Kidney epithelial cell (primary cell): ENCODE data around the gene ABTB2. TPM values are rescaled to one million over a fixed set of nuclear protein-coding genes. Genes with fewer than 3 reads are reported as not detected.

Source experiments
- DNase-seq: peaks from one replicate; pipeline ENCODE4 v3.0.0-alpha.2; 2010; ENCODE audit warnings: low read depth
- H3K27me3 ChIP-seq: 2 replicates; pipeline ENCODE4 v1.6.0; 2011; ENCODE audit warnings: low read length; ENCODE audit not compliant: control insufficient read depth, insufficient read depth
- H3K36me3 ChIP-seq: 2 replicates; pipeline ENCODE4 v1.5.1; 2011; ENCODE audit warnings: low read length; ENCODE audit not compliant: control insufficient read depth, insufficient read depth
- H3K4me3 ChIP-seq: 2 replicates; pipeline ENCODE4 v1.5.1; 2011; ENCODE audit warnings: low read depth, mild to moderate bottlenecking, control low read depth, low read length
- total RNA-seq: library from RNA; depleted of rRNA; stranded (reverse); fragments of >200 nt; gene quantifications from 2 replicates; pipeline ENCODE4 v1.2.3, GENCODE V29; 2015
- TF ChIP-seq, protein P1 (sequence below): IDR thresholded peaks from 2 replicates; pipeline ENCODE4 v1.5.1; 2011; ENCODE audit warnings: mild to moderate bottlenecking, moderate library complexity, low read length, control low read depth, inconsistent platforms; ENCODE audit not compliant: insufficient read depth, poor library complexity, severe bottlenecking

The ABTB2 gene
- total RNA-seq, 1 donor from 2014 or later, result 26.8 TPM

DNA sequence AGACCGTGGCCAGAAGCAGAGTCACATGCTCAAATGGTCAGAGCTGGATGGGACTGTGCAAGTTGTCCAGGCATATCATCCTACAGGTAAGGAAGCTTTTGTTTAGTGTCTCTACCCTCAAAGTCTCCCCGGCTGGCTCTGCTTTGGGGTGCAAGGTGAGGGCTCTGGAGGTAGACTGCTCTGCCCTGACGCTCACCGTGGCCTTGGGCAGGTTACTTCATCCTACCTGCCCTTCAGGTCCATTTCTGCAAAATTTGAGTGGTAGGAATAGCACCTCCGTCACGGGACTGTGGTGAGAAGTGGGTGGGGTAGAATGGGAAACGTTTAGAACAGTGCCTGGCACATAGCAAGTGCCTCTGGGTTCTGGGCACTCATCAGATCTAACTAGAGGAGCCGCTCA lies 210.2 kb downstream of the ABTB2 start:
- TF ChIP-seq, protein P1, sequence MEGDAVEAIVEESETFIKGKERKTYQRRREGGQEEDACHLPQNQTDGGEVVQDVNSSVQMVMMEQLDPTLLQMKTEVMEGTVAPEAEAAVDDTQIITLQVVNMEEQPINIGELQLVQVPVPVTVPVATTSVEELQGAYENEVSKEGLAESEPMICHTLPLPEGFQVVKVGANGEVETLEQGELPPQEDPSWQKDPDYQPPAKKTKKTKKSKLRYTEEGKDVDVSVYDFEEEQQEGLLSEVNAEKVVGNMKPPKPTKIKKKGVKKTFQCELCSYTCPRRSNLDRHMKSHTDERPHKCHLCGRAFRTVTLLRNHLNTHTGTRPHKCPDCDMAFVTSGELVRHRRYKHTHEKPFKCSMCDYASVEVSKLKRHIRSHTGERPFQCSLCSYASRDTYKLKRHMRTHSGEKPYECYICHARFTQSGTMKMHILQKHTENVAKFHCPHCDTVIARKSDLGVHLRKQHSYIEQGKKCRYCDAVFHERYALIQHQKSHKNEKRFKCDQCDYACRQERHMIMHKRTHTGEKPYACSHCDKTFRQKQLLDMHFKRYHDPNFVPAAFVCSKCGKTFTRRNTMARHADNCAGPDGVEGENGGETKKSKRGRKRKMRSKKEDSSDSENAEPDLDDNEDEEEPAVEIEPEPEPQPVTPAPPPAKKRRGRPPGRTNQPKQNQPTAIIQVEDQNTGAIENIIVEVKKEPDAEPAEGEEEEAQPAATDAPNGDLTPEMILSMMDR, result no peak
- Histone ChIP-seq H3K4me3 (no peak overlapping the region), H3K36me3 (peaks cover 4% of the 10 kb centered on the region), H3K27me3 (no peaks in the 10 kb centered on the region)
- no peak for DNase-seq

DNA sequence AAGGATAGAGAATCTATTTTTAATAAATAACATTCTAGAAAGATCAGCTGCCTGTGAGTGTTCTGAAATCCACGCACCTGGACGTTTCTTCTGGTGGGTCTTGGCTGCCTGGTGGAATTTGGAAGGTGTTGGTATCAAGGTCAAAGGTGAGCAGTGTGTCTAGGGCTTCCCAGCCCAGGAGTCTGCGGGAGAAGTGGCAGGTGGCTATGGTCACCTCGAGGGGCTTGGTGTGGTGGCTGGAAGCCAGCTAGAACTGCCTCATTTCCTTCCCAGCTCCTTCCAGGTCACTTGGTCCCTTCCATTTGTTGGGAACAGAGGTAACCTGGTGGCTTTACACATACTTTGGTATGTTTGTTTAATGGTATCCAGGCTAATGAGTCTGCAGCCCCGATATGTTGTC lies 210.9 kb downstream of the ABTB2 start:
- Histone ChIP-seq H3K4me3 (no peak overlapping the region), H3K27me3 (no peaks in the 10 kb centered on the region), H3K36me3 (peaks cover 2% of the 10 kb centered on the region)
- DNase-seq, result no peak
- TF ChIP-seq, protein P1, result no peak

DNA sequence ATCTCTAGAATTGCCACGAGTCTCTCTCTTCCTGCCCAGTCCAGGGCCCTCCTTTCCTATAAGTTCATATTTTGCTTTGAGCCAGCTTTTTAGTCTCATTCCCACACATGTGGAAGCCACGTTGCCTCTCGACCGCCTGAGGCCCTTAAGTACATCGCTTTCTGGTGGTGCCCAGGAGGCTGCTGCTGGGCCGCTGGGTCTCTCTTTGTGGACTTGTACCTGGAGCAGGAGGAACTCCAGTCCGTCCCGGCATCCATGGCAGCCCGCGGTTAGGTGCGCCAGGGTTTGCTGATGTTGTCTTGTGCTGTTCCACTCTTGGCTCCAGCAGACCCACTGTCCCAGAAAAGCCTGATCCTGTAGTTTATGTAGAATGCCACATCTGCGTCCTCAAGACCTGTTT lies 211.4 kb downstream of the ABTB2 start:
- Histone ChIP-seq H3K4me3 (no peak overlapping the region), H3K36me3 (peaks cover 2% of the 10 kb centered on the region), H3K27me3 (no peaks in the 10 kb centered on the region)
- no peak for DNase-seq
- TF ChIP-seq, protein P1, result no peak

DNA sequence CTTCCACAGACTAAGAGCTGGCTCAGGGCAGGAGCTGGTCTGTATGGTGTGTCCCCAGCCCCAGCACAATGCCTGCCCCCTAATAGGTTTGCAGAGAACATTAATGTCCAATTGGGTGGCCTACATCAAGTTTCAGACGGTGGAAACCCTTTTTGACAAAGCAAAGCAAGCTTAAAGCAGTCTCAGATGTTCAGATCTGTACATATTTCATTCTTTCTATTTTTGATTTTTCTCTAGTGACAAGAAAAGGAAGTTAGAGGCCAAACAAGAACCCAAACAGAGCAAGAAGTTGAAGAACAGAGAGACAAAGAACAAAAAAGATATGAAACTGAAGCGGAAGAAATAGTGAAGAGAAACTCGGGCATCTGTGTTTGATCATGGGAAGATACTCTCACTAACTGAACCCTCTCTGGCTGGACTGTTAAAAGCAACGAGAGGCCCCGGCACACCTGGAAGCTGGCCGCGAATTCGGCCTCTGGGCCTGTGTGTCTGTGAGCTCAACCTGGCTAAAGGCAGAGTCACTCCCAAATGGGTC lies 211.9 kb downstream of the ABTB2 start:
- Histone ChIP-seq H3K27me3 (no peaks in the 10 kb centered on the region), H3K4me3 (no peak overlapping the region), H3K36me3 (no peaks in the 10 kb centered on the region)
- TF ChIP-seq, protein P1, result no peak
- DNase-seq, result no peak

DNA sequence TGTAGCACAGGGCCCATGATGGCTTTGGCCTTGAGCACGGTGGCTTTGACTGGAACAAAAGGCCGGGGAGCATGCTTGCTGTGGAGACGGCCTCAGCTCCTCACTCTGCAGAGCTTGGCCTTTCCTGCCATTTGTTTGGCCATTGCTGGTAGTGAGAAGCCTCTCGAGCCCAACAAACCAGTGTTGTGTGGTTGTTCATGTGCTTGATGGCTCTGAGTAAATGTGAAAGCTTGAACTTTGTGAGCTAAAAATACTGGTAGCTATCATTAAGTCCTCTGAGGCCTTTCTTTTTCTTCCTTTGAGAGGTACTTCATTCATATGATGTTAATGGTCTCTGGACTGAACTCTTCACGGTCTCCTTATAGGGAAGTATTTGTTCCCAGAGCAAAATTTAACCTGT lies 212.7 kb downstream of the ABTB2 start:
- no peak for DNase-seq
- no peaks in the 10 kb centered on the region for H3K27me3 ChIP-seq
- TF ChIP-seq, protein P1, result no peak
- H3K4me3 ChIP-seq, result no peak overlapping the region
- no peaks in the 10 kb centered on the region for H3K36me3 ChIP-seq

DNA sequence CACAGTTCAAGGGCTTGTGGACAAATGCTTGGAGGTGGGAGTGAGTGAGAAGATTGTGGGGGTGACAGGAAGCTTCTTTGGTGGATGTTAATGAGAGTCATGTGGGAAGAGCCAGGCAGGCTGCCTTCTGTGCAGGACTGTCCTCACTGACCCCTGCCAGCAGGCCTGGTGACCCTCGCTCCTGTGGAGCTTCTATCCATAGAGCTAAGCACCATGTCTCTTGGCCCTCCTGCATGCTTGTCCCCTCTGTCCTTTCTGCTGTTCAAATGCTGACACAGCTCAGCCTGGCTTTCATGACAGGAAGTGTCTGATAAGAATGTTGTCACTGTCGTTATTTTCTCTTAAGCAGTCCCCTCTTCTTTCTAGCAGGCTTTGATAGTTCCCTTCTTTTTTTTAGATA lies 214.8 kb downstream of the ABTB2 start:
- no peak for DNase-seq
- H3K27me3 ChIP-seq, result no peaks in the 10 kb centered on the region
- H3K36me3 ChIP-seq, result peaks cover 3% of the 10 kb centered on the region
- H3K4me3 ChIP-seq, result no peak overlapping the region
- TF ChIP-seq, protein P1, result no peak
